Spleen (tissue), 11 donors: Measurements from ENCODE around the gene GPR150. TPM values are rescaled to one million over a fixed set of nuclear protein-coding genes. Genes with fewer than 3 reads are reported as not detected.

Source experiments
- DNase-seq: peaks from one replicate; pipeline ENCODE4 v3.0.0-alpha.2; 2020
- H3K27ac ChIP-seq, 8 donors: fragments of 200-600 bp; sonication (generic) in 7 of 8; 1 replicate in 4 of 8; 2 replicates in 4 of 8; pipeline versions ENCODE4 v1.5.0 to v1.8.0; 2016 to 2021; ENCODE audit warnings: inconsistent platforms in 4 of 8, mild to moderate bottlenecking in 4 of 8, moderate library complexity in 1 of 8
- H3K27me3 ChIP-seq, 7 donors: fragments of 200-600 bp; sonication (generic) in 6 of 7; replicated peaks in 1 of 7; 1 replicate in 4 of 7; 2 replicates in 3 of 7; pipeline versions ENCODE4 v1.5.0 to v1.8.0; 2016 to 2021; ENCODE audit warnings: inconsistent platforms in 3 of 7, mild to moderate bottlenecking in 1 of 7
- H3K36me3 ChIP-seq, 6 donors: fragments of 200-600 bp; sonication (generic) in 5 of 6; 1 replicate in 4 of 6; 2 replicates in 2 of 6; pipeline versions ENCODE4 v1.5.0 to v1.8.0; 2016 to 2021; ENCODE audit warnings: inconsistent platforms in 2 of 6
- H3K4me1 ChIP-seq, 6 donors: fragments of 200-600 bp; sonication (generic) in 5 of 6; 1 replicate in 3 of 6; 2 replicates in 3 of 6; pipeline versions ENCODE4 v1.5.0 to v1.8.0; 2016 to 2021; ENCODE audit warnings: inconsistent platforms in 3 of 6
- H3K4me3 ChIP-seq, 8 donors: fragments of 200-600 bp; sonication (generic) in 7 of 8; 1 replicate in 4 of 8; 2 replicates in 4 of 8; pipeline versions ENCODE4 v1.5.0 to v1.8.0; 2016 to 2021; ENCODE audit warnings: inconsistent platforms in 4 of 8, mild to moderate bottlenecking in 4 of 8, moderate library complexity in 2 of 8
- H3K9me3 ChIP-seq, 8 donors: fragments of 200-600 bp; sonication (generic) in 7 of 8; 1 replicate in 4 of 8; 2 replicates in 4 of 8; pipeline versions ENCODE4 v1.5.0 to v1.8.0; 2016 to 2021; ENCODE audit warnings: inconsistent platforms in 4 of 8
- POLR2A ChIP-seq, 3 donors: fragments of 450-650 bp; IDR thresholded peaks; one replicate each; pipeline ENCODE4 v1.5.1; 2017; ENCODE audit warnings: antibody characterized with exemption in 3 of 3, mild to moderate bottlenecking in 1 of 3
- POLR2AphosphoS5 ChIP-seq, 3 donors: sonication (generic); formaldehyde crosslinking; IDR thresholded peaks; one replicate each; pipeline ENCODE4 v1.5.1; 2017; ENCODE audit warnings: antibody characterized with exemption in 3 of 3
- WGBS, 5 donors: extraction: QIAGEN DNeasy Blood & Tissue Kit in 3 of 5; methylation state at CpG; one replicate each; pipeline versions ENCODE4 v1.1.5 to v1.1.7; 2013 to 2018; 5-methylcytosine and 5-hydroxymethylcytosine counted together
- intact Hi-C: fragments of 100-400 bp; cut with DNase I; formaldehyde crosslinking; loops from one replicate; pipeline ENCODE4 v1.15.0; 2023; ENCODE audit warnings: low total_unique reads
- polyA plus RNA-seq, 3 donors: library from polyadenylated mRNA; stranded (reverse); fragments of 200-250 nt; gene quantifications; one replicate each; pipeline ENCODE4 v1.2.1, GENCODE V29; 2013
- total RNA-seq, 7 donors: library from RNA; depleted of rRNA in 3 of 7; stranded (reverse); fragments of >200 nt in 3 of 7; fragmentation: NEBNext Ultra II Directional in 4 of 7; extraction: Animal tissue kit (Norgen Biotek cat#: 25700) in 4 of 7; gene quantifications; one replicate each; pipeline versions ENCODE4 v1.1.0 to v1.2.1, GENCODE V29; 2016 to 2021
- TF ChIP-seq, protein P1 (sequence below), 11 experiments: fragments of 200-600 bp in 7 of 11; fragments of 450-650 bp in 4 of 11; sonication (generic) in 4 of 11; IDR thresholded peaks in 8 of 11; conservative IDR thresholded peaks in 3 of 11; 1 replicate in 7 of 11; 2 replicates in 4 of 11; pipeline versions ENCODE4 v1.4.0 to v1.8.0; 2016 to 2021; ENCODE audit warnings: antibody characterized with exemption in 11 of 11, inconsistent platforms in 4 of 11, mild to moderate bottlenecking in 1 of 11
- donor health status: healthy with polysubstance abuse.
- donor health status: DM: no; HTN: no; CAD: no; lungs with moderate emphysema.
- donor health status: DM: no; HTN: no; CAD: no.
- donor health status: Bipolar disorder and iron deficiency.
- donor health status: healthy.
- donor health status: DM: no; HTN: no; CAD: no.
- donor health status: DM: yes; HTN: yes; CAD: no.

Gene GPR150
- total and polyA plus RNA-seq, 10 donors = 0.23 to 1.1 (median 0.65) TPM; not detected in 2

DNA sequence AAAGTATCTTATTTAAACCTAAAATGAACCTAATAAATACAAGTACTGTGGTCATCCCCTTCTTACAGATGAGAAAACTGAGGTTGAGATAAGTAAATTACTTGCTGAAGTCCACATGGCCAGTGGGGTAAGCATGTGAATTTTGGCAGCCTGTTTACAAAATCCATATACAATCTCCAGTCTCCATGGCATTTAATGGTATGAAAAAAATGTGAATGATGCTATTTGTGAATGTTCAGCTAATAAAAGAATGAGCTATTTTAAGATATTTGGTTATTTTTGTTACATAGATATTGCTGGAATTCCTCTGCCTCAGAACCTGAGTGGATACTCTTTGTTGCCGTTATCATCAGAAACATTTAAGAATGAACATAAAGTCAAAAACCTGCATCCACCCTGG lies 19.3 kb upstream of the GPR150 start:
- TF ChIP-seq POLR2AphosphoS5 (IDR thresholded peaks at IDR 0.05) (no peak), POLR2A (IDR thresholded peaks at IDR 0.05) (no peak)
- TF ChIP-seq, protein P1, sequence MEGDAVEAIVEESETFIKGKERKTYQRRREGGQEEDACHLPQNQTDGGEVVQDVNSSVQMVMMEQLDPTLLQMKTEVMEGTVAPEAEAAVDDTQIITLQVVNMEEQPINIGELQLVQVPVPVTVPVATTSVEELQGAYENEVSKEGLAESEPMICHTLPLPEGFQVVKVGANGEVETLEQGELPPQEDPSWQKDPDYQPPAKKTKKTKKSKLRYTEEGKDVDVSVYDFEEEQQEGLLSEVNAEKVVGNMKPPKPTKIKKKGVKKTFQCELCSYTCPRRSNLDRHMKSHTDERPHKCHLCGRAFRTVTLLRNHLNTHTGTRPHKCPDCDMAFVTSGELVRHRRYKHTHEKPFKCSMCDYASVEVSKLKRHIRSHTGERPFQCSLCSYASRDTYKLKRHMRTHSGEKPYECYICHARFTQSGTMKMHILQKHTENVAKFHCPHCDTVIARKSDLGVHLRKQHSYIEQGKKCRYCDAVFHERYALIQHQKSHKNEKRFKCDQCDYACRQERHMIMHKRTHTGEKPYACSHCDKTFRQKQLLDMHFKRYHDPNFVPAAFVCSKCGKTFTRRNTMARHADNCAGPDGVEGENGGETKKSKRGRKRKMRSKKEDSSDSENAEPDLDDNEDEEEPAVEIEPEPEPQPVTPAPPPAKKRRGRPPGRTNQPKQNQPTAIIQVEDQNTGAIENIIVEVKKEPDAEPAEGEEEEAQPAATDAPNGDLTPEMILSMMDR (IDR thresholded peaks at IDR 0.05 in 8 of 11, conservative IDR thresholded peaks at IDR 0.05 in 3 of 11) = no peak
- DNase-seq = no peak
- no peaks in the 10 kb centered on the region for H3K27me3 ChIP-seq
- no peak overlapping the region for H3K4me3 ChIP-seq
- intact Hi-C loops = no loop called here
- 84 to 100% (median 95%) methylated on average over 1 of the region's 1 CpG for WGBS, 5 donors
- H3K27ac ChIP-seq = no peak overlapping the region
- H3K9me3 ChIP-seq = no peaks in the 10 kb centered on the region
- H3K36me3 ChIP-seq = peaks cover 0 to 25% (median 3%) of the 10 kb centered on the region in 6 donors
- no peaks in the 10 kb centered on the region for H3K4me1 ChIP-seq

DNA sequence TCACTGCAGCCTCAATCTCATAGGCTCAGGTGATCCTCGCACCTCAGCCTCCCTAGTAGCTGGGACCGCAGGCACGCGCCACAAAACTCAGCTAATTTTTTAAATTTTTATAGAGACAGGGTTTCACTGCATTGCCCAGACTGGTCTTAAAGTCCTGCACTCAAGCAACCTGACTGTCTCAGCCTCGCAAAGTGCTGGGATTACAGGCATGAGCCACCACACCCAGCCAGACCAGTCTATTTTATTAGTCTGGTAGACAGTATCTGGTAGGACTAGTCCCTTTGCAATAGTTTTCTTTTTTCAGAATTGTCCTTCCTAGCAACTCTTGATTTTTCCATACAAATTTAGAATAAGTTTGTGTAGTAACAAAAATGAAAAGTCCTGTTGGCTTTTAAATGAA lies 14.1 kb upstream of the GPR150 start:
- TF ChIP-seq, protein P1 (IDR thresholded peaks at IDR 0.05 in 8 of 11, conservative IDR thresholded peaks at IDR 0.05 in 3 of 11) = no peak
- no peak for TF ChIP-seq POLR2A (IDR thresholded peaks at IDR 0.05)
- no peak for TF ChIP-seq POLR2AphosphoS5 (IDR thresholded peaks at IDR 0.05)
- WGBS, 5 donors = 97 to 99% (median 98%) methylated on average over 5 of the region's 5 CpGs
- Histone ChIP-seq H3K4me1 (no peaks in the 10 kb centered on the region), H3K9me3 (no peaks in the 10 kb centered on the region), H3K4me3 (no peak overlapping the region), H3K36me3 (peaks cover 0 to 21% (median 3%) of the 10 kb centered on the region in 6 donors), H3K27ac (no peak overlapping the region), H3K27me3 (no peaks in the 10 kb centered on the region)
- no peak for DNase-seq
- intact Hi-C loops = no loop called here

DNA sequence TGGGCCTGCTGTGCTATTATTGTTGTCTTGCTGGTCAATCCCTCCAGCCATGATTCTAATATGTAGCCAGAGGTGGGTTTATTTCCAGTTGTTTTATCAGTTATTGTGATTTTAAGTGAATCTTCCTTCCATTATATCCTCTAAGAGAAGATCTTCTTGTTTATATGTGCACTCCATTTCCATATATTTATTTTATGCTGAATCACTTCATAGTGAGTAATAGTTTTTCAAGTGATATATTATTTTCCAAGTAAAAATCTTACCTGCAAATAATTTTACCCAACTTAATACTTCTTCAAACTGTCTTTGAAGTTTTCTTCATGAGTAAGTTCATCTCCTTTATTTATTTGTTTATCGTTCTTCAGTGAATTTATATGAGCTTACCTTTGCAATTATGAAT lies 13.5 kb upstream of the GPR150 start:
- Histone ChIP-seq H3K27ac (no peak overlapping the region), H3K27me3 (no peaks in the 10 kb centered on the region), H3K36me3 (peaks cover 0 to 15% (median 0%) of the 10 kb centered on the region in 6 donors), H3K4me3 (no peak overlapping the region), H3K4me1 (no peaks in the 10 kb centered on the region), H3K9me3 (no peaks in the 10 kb centered on the region)
- 90 to 96% (median 94%) methylated on average over 1 of the region's 1 CpG for WGBS, 5 donors
- TF ChIP-seq POLR2A (IDR thresholded peaks at IDR 0.05) (no peak), POLR2AphosphoS5 (IDR thresholded peaks at IDR 0.05) (no peak)
- TF ChIP-seq, protein P1 (IDR thresholded peaks at IDR 0.05 in 8 of 11, conservative IDR thresholded peaks at IDR 0.05 in 3 of 11) = no peak
- no peak for DNase-seq
- intact Hi-C loops = no loop called here

DNA sequence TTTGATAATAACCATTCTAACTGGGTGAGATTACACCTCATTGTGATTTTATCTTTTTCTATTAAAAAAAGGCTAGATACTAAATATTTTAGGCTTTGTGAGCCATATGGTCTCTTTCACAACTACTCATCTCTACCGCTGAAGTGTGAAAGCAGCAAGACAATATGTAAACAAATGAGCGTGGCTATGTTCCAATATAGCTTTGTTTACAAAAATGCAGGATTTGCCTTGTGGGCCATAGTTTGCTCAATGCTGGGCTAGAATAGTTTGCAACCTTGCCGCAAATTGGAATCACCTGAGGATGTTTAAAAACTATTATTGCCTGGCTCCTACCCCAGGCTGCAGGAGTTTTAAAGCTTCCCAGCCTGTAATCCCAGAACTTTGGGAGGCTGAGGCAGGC lies 10.2 kb upstream of the GPR150 start:
- TF ChIP-seq, protein P1 (IDR thresholded peaks at IDR 0.05 in 8 of 11, conservative IDR thresholded peaks at IDR 0.05 in 3 of 11) = no peak
- TF ChIP-seq POLR2A (IDR thresholded peaks at IDR 0.05) (no peak), POLR2AphosphoS5 (IDR thresholded peaks at IDR 0.05) (no peak)
- Histone ChIP-seq H3K36me3 (peaks cover 0 to 4% (median 0%) of the 10 kb centered on the region in 6 donors), H3K27me3 (no peaks in the 10 kb centered on the region), H3K4me1 (no peaks in the 10 kb centered on the region), H3K27ac (no peak overlapping the region), H3K9me3 (peaks cover 0 to 21% (median 16%) of the 10 kb centered on the region in 8 donors), H3K4me3 (no peak overlapping the region)
- intact Hi-C loops = no loop called here
- 63 to 91% (median 81%) methylated on average over 3 of the region's 3 CpGs for WGBS, 5 donors
- no peak for DNase-seq
